Measurements from ENCODE around the gene NINJ1. TPM values are rescaled to one million over a fixed set of nuclear protein-coding genes. Genes with fewer than 3 reads are reported as not detected.

NINJ1 gene
- total RNA-seq, 1 experiment from 2014 or later: 30.5 TPM

DNA sequence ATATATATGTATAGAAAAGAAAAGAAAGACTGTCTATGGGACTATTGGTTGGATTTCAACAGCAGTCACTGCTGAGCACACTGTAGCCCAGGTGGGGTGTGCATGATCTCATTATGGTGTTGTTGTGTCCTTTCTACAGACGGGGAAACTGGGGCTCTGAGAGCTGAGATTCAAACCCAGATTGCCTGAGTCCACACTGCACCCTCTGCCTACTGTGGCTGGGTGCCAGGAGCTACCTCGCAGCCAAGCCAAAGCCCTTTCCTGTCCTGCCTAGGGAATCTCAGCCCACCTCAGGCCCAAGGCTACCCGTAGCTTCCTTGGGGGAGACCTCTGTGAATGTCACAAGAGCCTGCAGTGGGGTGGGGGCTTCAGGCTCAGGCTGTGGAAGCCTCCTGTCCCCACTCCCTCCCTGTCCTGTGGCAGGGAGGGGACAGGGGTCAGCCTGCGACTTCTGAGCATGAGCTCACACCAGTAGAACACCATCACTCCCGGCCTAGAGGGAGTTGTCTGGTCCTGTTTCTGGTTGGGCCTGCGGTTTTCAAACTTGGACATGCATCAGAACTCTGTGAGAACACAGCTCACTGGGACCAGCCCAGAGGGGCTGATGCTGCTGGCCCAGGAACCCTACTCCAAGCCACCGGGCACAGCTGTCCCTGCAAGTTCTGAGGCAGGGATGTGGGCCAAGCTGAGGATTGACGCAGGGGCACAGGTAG lies 7.9 kb upstream of the NINJ1 start:
- no peaks in the 10 kb centered on the region for H3F3A ChIP-seq (ENCODE audit: low read length, unreplicated experiment)
- no peak overlapping the region for H3K9ac ChIP-seq (ENCODE audit: low read length)
- H3K27ac ChIP-seq (ENCODE audit: low read length): no peak overlapping the region
- H4K20me1 ChIP-seq (ENCODE audit: low read length): no peaks in the 10 kb centered on the region
- no peaks in the 10 kb centered on the region for H3K27me3 ChIP-seq (ENCODE audit: low read length)
- no peaks in the 10 kb centered on the region for H3K9me3 ChIP-seq (ENCODE audit: low read length)
- H3K36me3 ChIP-seq (ENCODE audit: low read depth, low read length): no peaks in the 10 kb centered on the region
- no peaks in the 10 kb centered on the region for H3K9me2 ChIP-seq (replicated peaks; ENCODE audit: low read length)
- no peak for TF ChIP-seq EZH2phosphoT487 (IDR thresholded peaks at IDR 0.05; ENCODE audit: borderline replicate concordance, low read length)
- no peak for TF ChIP-seq EZH2 (IDR thresholded peaks at IDR 0.05; ENCODE audit: low read length, unreplicated experiment)
- TF ChIP-seq, protein P1, sequence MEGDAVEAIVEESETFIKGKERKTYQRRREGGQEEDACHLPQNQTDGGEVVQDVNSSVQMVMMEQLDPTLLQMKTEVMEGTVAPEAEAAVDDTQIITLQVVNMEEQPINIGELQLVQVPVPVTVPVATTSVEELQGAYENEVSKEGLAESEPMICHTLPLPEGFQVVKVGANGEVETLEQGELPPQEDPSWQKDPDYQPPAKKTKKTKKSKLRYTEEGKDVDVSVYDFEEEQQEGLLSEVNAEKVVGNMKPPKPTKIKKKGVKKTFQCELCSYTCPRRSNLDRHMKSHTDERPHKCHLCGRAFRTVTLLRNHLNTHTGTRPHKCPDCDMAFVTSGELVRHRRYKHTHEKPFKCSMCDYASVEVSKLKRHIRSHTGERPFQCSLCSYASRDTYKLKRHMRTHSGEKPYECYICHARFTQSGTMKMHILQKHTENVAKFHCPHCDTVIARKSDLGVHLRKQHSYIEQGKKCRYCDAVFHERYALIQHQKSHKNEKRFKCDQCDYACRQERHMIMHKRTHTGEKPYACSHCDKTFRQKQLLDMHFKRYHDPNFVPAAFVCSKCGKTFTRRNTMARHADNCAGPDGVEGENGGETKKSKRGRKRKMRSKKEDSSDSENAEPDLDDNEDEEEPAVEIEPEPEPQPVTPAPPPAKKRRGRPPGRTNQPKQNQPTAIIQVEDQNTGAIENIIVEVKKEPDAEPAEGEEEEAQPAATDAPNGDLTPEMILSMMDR (conservative IDR thresholded peaks at IDR 0.05; ENCODE audit: low read depth, low read length): no peak
- 0 out of 2 replicates have a peak, but pooled peaks cover 7% of the 10 kb centered on the region for H3K4me1 ChIP-seq (ENCODE audit: insufficient read depth, low read length)
- ChIA-PET CTCF (no interaction called here), POLR2A (ENCODE audit: unreplicated experiment) (interaction anchor here (0.7 kb wide), 1 partner anchor 12 kb away, joined by 5 read pairs; no protein-coding TSS in a partner anchor)
- BruUV-seq (replicated peaks): no TSS peak
- ATAC-seq (no peak), DNase-seq (no peak)
- intact Hi-C loops (cut with micrococcal nuclease): no loop called here
- H2AFZ ChIP-seq (ENCODE audit: low read length): no peak overlapping the region
- H3K4me3 ChIP-seq (ENCODE audit: low read length): no peak overlapping the region
- no peaks in the 10 kb centered on the region for H3K79me2 ChIP-seq (ENCODE audit: low read length)
- H3K4me2 ChIP-seq (ENCODE audit: low read length): no peak overlapping the region

DNA sequence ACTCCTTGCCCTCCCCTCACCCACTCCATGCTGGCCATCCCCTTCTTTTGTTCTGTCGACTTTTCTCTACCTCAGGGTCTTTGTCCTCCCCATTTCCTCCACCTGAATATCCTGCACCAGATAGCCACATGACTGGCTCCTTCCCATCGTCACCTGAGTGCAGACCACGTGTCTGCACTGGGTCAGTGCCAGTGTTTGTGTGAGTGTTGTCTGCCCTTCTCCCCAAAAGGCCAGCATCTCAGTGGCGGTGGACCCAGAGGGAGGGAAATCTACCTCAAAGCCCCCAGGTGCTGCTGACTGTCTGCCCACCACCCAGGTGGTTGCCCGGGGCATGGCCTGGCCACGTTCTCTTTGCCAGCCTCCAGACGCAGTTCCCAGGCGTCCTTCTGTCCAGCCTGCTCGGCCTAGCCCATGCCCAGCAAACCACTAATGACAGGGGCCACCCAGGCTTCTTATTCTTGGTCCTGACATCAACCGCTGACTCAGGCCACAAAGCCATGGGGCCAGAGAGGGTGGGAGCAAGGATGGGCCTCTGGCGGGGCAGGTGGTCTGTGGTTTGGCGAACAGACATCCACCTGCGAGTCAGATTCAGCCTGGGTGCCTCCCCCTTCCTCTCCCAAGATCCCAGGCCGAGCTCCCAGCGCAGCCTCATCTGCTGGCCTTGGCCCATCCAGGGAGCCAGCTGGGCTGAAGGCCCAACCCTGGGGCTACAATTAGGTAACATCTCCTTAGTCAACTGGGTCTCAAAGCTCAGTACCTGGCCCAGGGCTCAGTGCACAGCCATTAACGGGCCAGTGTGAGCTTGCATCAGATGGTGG lies 5.5 kb upstream of the NINJ1 start:
- Histone ChIP-seq H4K20me1 (ENCODE audit: low read length) (no peaks in the 10 kb centered on the region), H3K27me3 (ENCODE audit: low read length) (no peaks in the 10 kb centered on the region), H3K9ac (ENCODE audit: low read length) (no peak overlapping the region), H3K4me3 (ENCODE audit: low read length) (no peak overlapping the region), H3K36me3 (ENCODE audit: low read depth, low read length) (no peaks in the 10 kb centered on the region), H3K9me3 (ENCODE audit: low read length) (no peaks in the 10 kb centered on the region), H3K9me2 (replicated peaks; ENCODE audit: low read length) (no peaks in the 10 kb centered on the region), H3K79me2 (ENCODE audit: low read length) (no peaks in the 10 kb centered on the region), H3K4me1 (ENCODE audit: insufficient read depth, low read length) (peaks cover 11% of the 10 kb centered on the region), H2AFZ (ENCODE audit: low read length) (no peak overlapping the region), H3F3A (ENCODE audit: low read length, unreplicated experiment) (no peaks in the 10 kb centered on the region), H3K27ac (ENCODE audit: low read length) (no peak overlapping the region), H3K4me2 (ENCODE audit: low read length) (no peak overlapping the region)
- ChIA-PET POLR2A (ENCODE audit: unreplicated experiment) (no interaction called here), CTCF (no interaction called here)
- intact Hi-C loops (cut with micrococcal nuclease): no loop called here
- TF ChIP-seq EZH2 (IDR thresholded peaks at IDR 0.05; ENCODE audit: low read length, unreplicated experiment) (no peak), EZH2phosphoT487 (IDR thresholded peaks at IDR 0.05; ENCODE audit: borderline replicate concordance, low read length) (no peak)
- TF ChIP-seq, protein P1 (conservative IDR thresholded peaks at IDR 0.05; ENCODE audit: low read depth, low read length): no peak
- no peak for DNase-seq
- no TSS peak for BruUV-seq (replicated peaks)
- ATAC-seq: no peak
